HepG2 (cell line): ENCODE results near the gene ALG3. TPM values are rescaled to one million over a fixed set of nuclear protein-coding genes. Genes with fewer than 3 reads are reported as not detected.

Experiments used
- CEBPB ChIP-seq: IDR thresholded peaks from 2 replicates; pipeline ENCODE4 v1.6.1; 2011; ENCODE audit warnings: low read depth, low read length, improper control_type of control experiment, borderline replicate concordance
- CTCF ChIP-seq: sonication (generic); formaldehyde crosslinking; IDR thresholded peaks from 2 replicates; pipeline ENCODE4 v1.5.0; 2020; ENCODE audit warnings: mild to moderate bottlenecking, missing genetic modification reagents, moderate library complexity
- JUN ChIP-seq: sonication (generic); formaldehyde crosslinking; IDR thresholded peaks from 2 replicates; pipeline ENCODE4 v1.4.0; 2020; ENCODE audit warnings: mild to moderate bottlenecking, missing genetic modification reagents
- LBX2 ChIP-seq: sonication (generic); formaldehyde crosslinking; IDR thresholded peaks from 2 replicates; pipeline ENCODE4 v1.5.0; 2020; ENCODE audit warnings: missing genetic modification reagents, mild to moderate bottlenecking, borderline replicate concordance
- MATR3 ChIP-seq: sonication (generic); formaldehyde crosslinking; IDR thresholded peaks from 2 replicates; pipeline ENCODE4 v1.4.0; 2020; ENCODE audit warnings: missing genetic modification reagents
- MTF2 ChIP-seq: sonication (generic); formaldehyde crosslinking; IDR thresholded peaks from 2 replicates; pipeline ENCODE4 v1.5.0; 2020; ENCODE audit warnings: missing genetic modification reagents, borderline replicate concordance
- NFIB ChIP-seq: sonication (generic); formaldehyde crosslinking; IDR thresholded peaks from 2 replicates; pipeline ENCODE4 v1.9.0; 2021; ENCODE audit warnings: missing genetic modification reagents, mild to moderate bottlenecking, borderline replicate concordance
- USF2 ChIP-seq, 2 experiments: sonication (generic) in 1 of 2; formaldehyde crosslinking in 1 of 2; IDR thresholded peaks; 2 replicates each; pipeline versions ENCODE4 v1.5.1 to v1.6.1; 2011 to 2020; ENCODE audit warnings: borderline replicate concordance in 1 of 2, low read depth in 1 of 2, low read length in 1 of 2, mild to moderate bottlenecking in 1 of 2, missing genetic modification reagents in 1 of 2, moderate library complexity in 1 of 2
- ZBTB34 ChIP-seq: sonication (generic); formaldehyde crosslinking; IDR thresholded peaks from 2 replicates; pipeline ENCODE4 v1.8.0; 2022; ENCODE audit warnings: mild to moderate bottlenecking, missing genetic modification reagents
- ZFP91 ChIP-seq: sonication (generic); formaldehyde crosslinking; IDR thresholded peaks from 2 replicates; pipeline ENCODE4 v1.9.0; 2022; ENCODE audit warnings: missing genetic modification reagents, mild to moderate bottlenecking, borderline replicate concordance
- ZFYVE20 ChIP-seq: sonication (generic); formaldehyde crosslinking; IDR thresholded peaks from 2 replicates; pipeline ENCODE4 v1.8.0; 2023; ENCODE audit warnings: low read depth, mild to moderate bottlenecking, moderate library complexity, missing genetic modification reagents, borderline replicate concordance
- ZNF121 ChIP-seq: sonication (generic); formaldehyde crosslinking; IDR thresholded peaks from 2 replicates; pipeline ENCODE4 v1.5.0; 2020; ENCODE audit warnings: mild to moderate bottlenecking, missing genetic modification reagents
- ZNF24 ChIP-seq: fragments of 450-650 bp; IDR thresholded peaks from 2 replicates; pipeline ENCODE4 v1.6.1; 2017; ENCODE audit warnings: antibody characterized with exemption, mild to moderate bottlenecking
- ZNF446 ChIP-seq: sonication (generic); formaldehyde crosslinking; IDR thresholded peaks from 2 replicates; pipeline ENCODE4 v1.5.0; 2020; ENCODE audit warnings: mild to moderate bottlenecking, missing genetic modification reagents
- ZNF678 ChIP-seq: sonication (generic); formaldehyde crosslinking; IDR thresholded peaks from 2 replicates; pipeline ENCODE4 v1.4.0; 2020; ENCODE audit warnings: mild to moderate bottlenecking, missing genetic modification reagents
- ZNF749 ChIP-seq: sonication (generic); formaldehyde crosslinking; IDR thresholded peaks from 2 replicates; pipeline ENCODE4 v1.8.0; 2022; ENCODE audit warnings: mild to moderate bottlenecking, missing genetic modification reagents, moderate library complexity, borderline replicate concordance
- ZNF800 ChIP-seq: sonication (generic); formaldehyde crosslinking; IDR thresholded peaks from 2 replicates; pipeline ENCODE4 v1.4.0; 2020; ENCODE audit warnings: missing genetic modification reagents
- polyA plus RNA-seq, 8 experiments: library from polyadenylated mRNA; depleted of rRNA in 3 of 8; stranded (reverse) in 7 of 8; unstranded in 1 of 8; fragments of >200 nt; fragmentation: Illumina TruSeq in 4 of 8; extraction: Trizol in 4 of 8; gene quantifications; 2 replicates each; pipeline versions ENCODE4 v1.2.1 to v1.2.3, GENCODE V29; 2011 to 2016; ENCODE audit warnings: low read depth in 4 of 8, missing spikeins in 1 of 8, mixed read lengths in 1 of 8; ENCODE audit not compliant: insufficient read depth in 1 of 8
- total RNA-seq, 5 experiments: library from RNA; depleted of rRNA; stranded (reverse); fragments of >200 nt; fragmentation: Illumina TruSeq; extraction: Trizol; gene quantifications; 2 replicates each; pipeline ENCODE4 v1.2.3, GENCODE V29; 2016; ENCODE audit warnings: low read depth in 1 of 5

The ALG3 gene
- total and polyA plus RNA-seq, 2 of the 13 experiments (the other 11 are each of a cell fraction or from before 2014, with no cell fraction given), result 46.6 to 57.1 TPM

- no peak for TF ChIP-seq ZNF749 (CRISPR knock-in tag)
- TF ChIP-seq ZNF800 (CRISPR knock-in tag), result no peak
- no peak for TF ChIP-seq ZNF24
- TF ChIP-seq MTF2 (CRISPR knock-in tag), result no peak
- peak; percentile 15; the same call in 1 of the 2 replicates for TF ChIP-seq CTCF (CRISPR knock-in tag)
- no peak for TF ChIP-seq NFIB
- no peak for TF ChIP-seq ZNF446 (CRISPR knock-in tag)
- no peak for TF ChIP-seq ZBTB34 (CRISPR knock-in tag)
- TF ChIP-seq CEBPB, result no peak
- no peak for TF ChIP-seq JUN (CRISPR knock-in tag)
- TF ChIP-seq ZFYVE20, result no peak
- no peak for TF ChIP-seq ZNF121 (CRISPR knock-in tag)
- TF ChIP-seq ZNF678 (CRISPR knock-in tag), result no peak
- peak; percentile 81; the same call in 1 of the 2 replicates for TF ChIP-seq ZFP91
- TF ChIP-seq USF2 (IDR thresholded peaks at IDR 0.05; ENCODE audit: low read depth, low read length), result no peak
- TF ChIP-seq USF2 (CRISPR knock-in tag; IDR thresholded peaks at IDR 0.05; ENCODE audit: borderline replicate concordance), result 0 out of 2 replicates have a peak, but pooled peaks have one; percentile 16
- TF ChIP-seq MATR3 (CRISPR knock-in tag), result no peak
- no peak for TF ChIP-seq LBX2 (CRISPR knock-in tag)
Measured at GRCh38 chr3:184229394-184230080, 19.2 kb downstream of the ALG3 start, which contains the start of gene VWA5B2 (continued).
